ENCODE data around the gene TRNAU1AP.
"Not testable (repeated sequence)": the region's sequence is repeated elsewhere in the genome, so short reads cannot be mapped to it uniquely, and the experiment has no call there.

Gene TRNAU1AP

DNA sequence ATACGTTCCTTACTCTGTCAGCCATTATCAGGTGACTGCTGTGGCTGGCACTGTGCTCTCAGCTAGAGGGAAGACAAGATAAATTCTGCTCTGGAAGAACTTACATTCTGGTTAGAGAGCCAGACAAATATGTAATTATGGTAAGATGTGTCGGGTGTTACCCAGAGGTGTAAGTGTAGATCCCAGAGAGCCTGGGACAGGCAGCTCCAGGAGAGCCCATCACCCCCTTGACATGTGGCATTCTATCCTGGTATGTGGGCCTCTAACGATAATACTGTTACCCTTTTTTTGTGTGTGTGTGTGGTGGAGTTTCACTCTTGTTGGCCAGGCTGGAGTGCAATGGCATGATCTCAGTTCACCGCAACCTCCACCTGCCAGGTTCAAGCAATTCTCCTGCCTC, 19.0 kb downstream of the TRNAU1AP start:
- Histone ChIP-seq H3F3A (ENCODE audit: low read depth) (peaks cover 3% of the 10 kb centered on the region; the same call in 1 of the 2 replicates), H3K4me2 (ENCODE audit: low read depth, low read length, poor library complexity, severe bottlenecking) (no peak overlapping the region), H2AFZ (ENCODE audit: low read length) (no peak overlapping the region), H3K9me3 (ENCODE audit: insufficient read depth, low read depth, low read length) (no peaks in the 10 kb centered on the region), H4K20me1 (ENCODE audit: insufficient read depth, low read length, poor library complexity, severe bottlenecking) (no peaks in the 10 kb centered on the region), H3K27me3 (ENCODE audit: insufficient read depth, low read length, poor library complexity, severe bottlenecking) (no peaks in the 10 kb centered on the region), H3K36me3 (ENCODE audit: insufficient read depth, low read length) (peaks cover 28% of the 10 kb centered on the region; the same call in 1 of the 2 replicates), H3K79me2 (ENCODE audit: insufficient read depth, low read length) (no peaks in the 10 kb centered on the region), H3K9me2 (replicated peaks; ENCODE audit: low read depth, low read length) (no peaks in the 10 kb centered on the region), H3K4me3 (ENCODE audit: low read length, poor library complexity, severe bottlenecking) (no peak overlapping the region), H3K9ac (ENCODE audit: low read depth, low read length, poor library complexity, severe bottlenecking) (no peak overlapping the region), H3K4me1 (ENCODE audit: insufficient read depth, low read length, poor library complexity, severe bottlenecking) (no peaks in the 10 kb centered on the region)
- no peak for TF ChIP-seq CTCF (conservative IDR thresholded peaks at IDR 0.05; ENCODE audit: low read length)
- TF ChIP-seq EZH2phosphoT487 (IDR thresholded peaks at IDR 0.05; ENCODE audit: borderline replicate concordance), result no peak

DNA sequence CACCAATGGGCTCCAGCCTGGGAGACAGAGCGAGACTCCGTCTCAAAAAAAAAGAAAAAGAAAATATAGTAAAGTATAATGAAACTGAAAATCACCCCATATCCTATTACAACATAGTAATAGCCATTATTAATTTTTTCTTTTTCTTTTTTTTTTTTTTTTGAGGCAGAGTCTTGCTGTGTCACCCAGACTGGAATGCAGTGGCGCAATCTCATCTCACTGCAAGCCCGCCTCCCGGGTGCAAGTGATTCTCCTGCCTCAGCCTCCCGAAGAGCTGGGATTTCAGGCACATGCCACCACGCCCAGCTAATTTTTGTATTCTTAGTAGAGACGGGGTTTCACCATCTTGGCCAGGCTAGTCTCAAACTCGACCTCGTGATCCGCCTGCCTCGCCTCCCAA, 20.0 kb downstream of the TRNAU1AP start:
- not testable (repeated sequence) for H2AFZ ChIP-seq (ENCODE audit: low read length); H3K9me2 ChIP-seq (replicated peaks; ENCODE audit: low read depth, low read length); H3K9me3 ChIP-seq (ENCODE audit: insufficient read depth, low read depth, low read length); H3K9ac ChIP-seq (ENCODE audit: low read depth, low read length, poor library complexity, severe bottlenecking); H3K4me1 ChIP-seq (ENCODE audit: insufficient read depth, low read length, poor library complexity, severe bottlenecking); H4K20me1 ChIP-seq (ENCODE audit: insufficient read depth, low read length, poor library complexity, severe bottlenecking); H3K4me2 ChIP-seq (ENCODE audit: low read depth, low read length, poor library complexity, severe bottlenecking); H3K27me3 ChIP-seq (ENCODE audit: insufficient read depth, low read length, poor library complexity, severe bottlenecking); H3K4me3 ChIP-seq (ENCODE audit: low read length, poor library complexity, severe bottlenecking); H3K79me2 ChIP-seq (ENCODE audit: insufficient read depth, low read length); H3F3A ChIP-seq (ENCODE audit: low read depth)
- H3K36me3 ChIP-seq (ENCODE audit: insufficient read depth, low read length), result peaks cover 28% of the 10 kb centered on the region; the same call in 1 of the 2 replicates

GRCh38 chr1:28573564-28573963, 20.7 kb downstream of the TRNAU1AP start:
- H3F3A ChIP-seq (ENCODE audit: low read depth), result peaks cover 10% of the 10 kb centered on the region; the same call in 1 of the 2 replicates
- no peak overlapping the region for H2AFZ ChIP-seq (ENCODE audit: low read length)
- H3K9ac ChIP-seq (ENCODE audit: low read depth, low read length, poor library complexity, severe bottlenecking), result no peak overlapping the region
- no peak overlapping the region for H3K4me2 ChIP-seq (ENCODE audit: low read depth, low read length, poor library complexity, severe bottlenecking)
- peaks cover 3% of the 10 kb centered on the region for H3K4me1 ChIP-seq (ENCODE audit: insufficient read depth, low read length, poor library complexity, severe bottlenecking)
- no peaks in the 10 kb centered on the region for H3K9me2 ChIP-seq (replicated peaks; ENCODE audit: low read depth, low read length)
- no peaks in the 10 kb centered on the region for H3K27me3 ChIP-seq (ENCODE audit: insufficient read depth, low read length, poor library complexity, severe bottlenecking)
- TF ChIP-seq EZH2phosphoT487 (IDR thresholded peaks at IDR 0.05; ENCODE audit: borderline replicate concordance), result no peak
- no peak for TF ChIP-seq CTCF (conservative IDR thresholded peaks at IDR 0.05; ENCODE audit: low read length)
- peaks cover 14% of the 10 kb centered on the region for H3K79me2 ChIP-seq (ENCODE audit: insufficient read depth, low read length)
- peaks cover 13% of the 10 kb centered on the region for H4K20me1 ChIP-seq (ENCODE audit: insufficient read depth, low read length, poor library complexity, severe bottlenecking)
- peaks cover 28% of the 10 kb centered on the region; the same call in 1 of the 2 replicates for H3K36me3 ChIP-seq (ENCODE audit: insufficient read depth, low read length)
- no peaks in the 10 kb centered on the region for H3K9me3 ChIP-seq (ENCODE audit: insufficient read depth, low read depth, low read length)
- no peak overlapping the region for H3K4me3 ChIP-seq (ENCODE audit: low read length, poor library complexity, severe bottlenecking)

DNA sequence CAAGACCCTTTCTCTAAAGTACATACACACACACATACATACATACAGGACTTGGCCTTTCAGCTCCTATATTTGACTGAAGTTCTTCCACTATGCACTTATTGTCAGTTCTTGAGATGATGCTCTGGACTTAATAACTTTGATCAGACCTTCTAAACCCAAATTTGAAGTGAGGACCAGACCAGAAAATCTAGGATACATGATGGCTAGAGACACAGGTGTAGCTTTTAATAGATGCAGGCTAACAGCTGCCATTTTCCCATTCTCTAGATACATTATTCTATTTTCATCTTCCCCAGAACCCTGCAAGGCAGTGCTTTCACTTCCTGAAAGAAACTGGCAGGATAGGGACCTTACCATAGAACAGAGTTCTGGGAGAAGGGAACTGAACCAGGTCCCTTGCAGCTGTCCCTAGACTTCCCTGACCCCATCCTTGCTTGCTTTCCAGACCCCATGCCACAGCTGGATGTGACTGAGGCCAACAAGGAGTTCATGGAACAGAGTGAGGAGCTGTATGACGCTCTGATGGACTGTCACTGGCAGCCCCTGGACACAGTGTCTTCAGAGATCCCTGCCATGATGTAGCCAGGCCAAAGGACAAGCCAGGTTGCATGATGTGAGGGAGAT, 24.3 kb downstream of the TRNAU1AP start:
- Histone ChIP-seq H3K4me1 (ENCODE audit: insufficient read depth, low read length, poor library complexity, severe bottlenecking) (peaks cover 22% of the 10 kb centered on the region), H3K9me3 (ENCODE audit: insufficient read depth, low read depth, low read length) (no peaks in the 10 kb centered on the region), H3K79me2 (ENCODE audit: insufficient read depth, low read length) (peaks cover 47% of the 10 kb centered on the region), H3K36me3 (ENCODE audit: insufficient read depth, low read length) (peaks cover 35% of the 10 kb centered on the region), H3K9me2 (replicated peaks; ENCODE audit: low read depth, low read length) (no peaks in the 10 kb centered on the region), H4K20me1 (ENCODE audit: insufficient read depth, low read length, poor library complexity, severe bottlenecking) (peaks cover 43% of the 10 kb centered on the region), H3K4me2 (ENCODE audit: low read depth, low read length, poor library complexity, severe bottlenecking) (peak overlapping the region; percentile 12), H3K27me3 (ENCODE audit: insufficient read depth, low read length, poor library complexity, severe bottlenecking) (peaks cover 4% of the 10 kb centered on the region), H2AFZ (ENCODE audit: low read length) (no peak overlapping the region), H3K9ac (ENCODE audit: low read depth, low read length, poor library complexity, severe bottlenecking) (no peak overlapping the region), H3K4me3 (ENCODE audit: low read length, poor library complexity, severe bottlenecking) (no peak overlapping the region), H3F3A (ENCODE audit: low read depth) (peaks cover 10% of the 10 kb centered on the region; the same call in 1 of the 2 replicates)
- TF ChIP-seq CTCF (conservative IDR thresholded peaks at IDR 0.05; ENCODE audit: low read length) (no peak), EZH2phosphoT487 (IDR thresholded peaks at IDR 0.05; ENCODE audit: borderline replicate concordance) (no peak)
